GM18517 (cell line): Measurements from ENCODE around the gene MCM7.
A peak's percentile ranks its signal among the peaks of the same experiment; 100 is the strongest.

Experiments
- ATAC-seq: cut with Tn5 transposase; IDR thresholded peaks from one replicate; pipeline ENCODE4 v1.9.1; 2021; ENCODE audit warnings: mild to moderate bottlenecking, moderate library complexity; ENCODE audit not compliant: unreplicated experiment

The MCM7 gene

DNA sequence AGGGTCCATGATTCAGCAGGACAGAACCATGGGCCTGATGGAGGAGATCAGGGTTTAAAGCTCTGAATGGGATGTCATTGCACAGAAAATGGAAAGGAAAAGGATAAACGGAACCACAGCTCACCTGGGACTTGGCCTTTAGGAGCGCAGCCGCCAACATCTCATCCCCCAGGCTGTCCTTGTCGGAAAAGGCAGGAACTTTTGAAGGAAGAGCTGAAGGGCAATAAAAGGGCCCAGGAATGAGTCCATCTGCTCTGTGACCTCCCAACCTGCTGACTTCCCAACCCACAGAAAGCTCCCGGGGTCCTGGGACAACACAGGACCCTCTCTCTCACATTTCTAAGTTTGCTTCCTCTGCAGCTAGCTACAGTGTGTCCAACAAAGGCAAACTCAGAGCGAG, 25.8 kb downstream of the MCM7 start:
- ATAC-seq, result no peak

DNA sequence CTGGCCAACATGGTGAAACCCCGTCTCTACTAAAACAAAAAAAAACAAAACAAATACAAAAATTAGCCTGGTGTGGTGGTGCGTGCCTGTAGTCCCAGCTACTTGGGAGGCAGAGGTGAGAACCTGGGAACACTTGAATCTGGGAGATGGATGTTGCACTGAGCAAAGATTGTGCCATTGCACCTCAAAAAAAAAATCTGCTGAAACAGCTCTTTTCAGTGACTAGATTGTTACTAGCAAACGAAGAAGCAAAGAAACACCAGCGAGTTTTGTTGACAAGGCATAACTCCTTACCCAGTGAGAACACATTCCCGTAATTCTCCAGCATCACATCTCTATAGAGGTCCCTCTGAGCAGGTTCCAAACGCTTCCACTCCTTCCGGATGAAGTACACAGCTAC, 26.4 kb downstream of the MCM7 start:
- ATAC-seq, result no peak

DNA sequence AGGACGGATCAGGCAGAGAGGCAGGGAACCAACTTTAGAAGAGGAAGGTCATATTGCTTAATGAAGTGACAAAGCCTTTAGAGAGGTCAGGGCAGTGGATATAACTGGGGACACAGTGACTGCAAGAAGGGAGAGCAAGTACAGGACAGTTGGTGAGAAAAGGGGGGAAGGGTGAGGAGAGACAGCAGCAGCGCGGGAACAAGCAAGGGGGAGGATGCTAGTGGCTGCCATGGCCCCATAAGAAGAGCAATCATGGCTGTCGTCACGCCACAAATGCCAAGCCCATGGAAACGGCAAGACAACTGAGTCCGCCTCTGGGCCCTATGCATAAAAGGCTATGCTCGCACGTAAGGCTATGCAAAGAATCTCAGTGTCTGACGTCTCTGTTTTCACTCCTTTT, 28.7 kb downstream of the MCM7 start:
- no peak for ATAC-seq

DNA sequence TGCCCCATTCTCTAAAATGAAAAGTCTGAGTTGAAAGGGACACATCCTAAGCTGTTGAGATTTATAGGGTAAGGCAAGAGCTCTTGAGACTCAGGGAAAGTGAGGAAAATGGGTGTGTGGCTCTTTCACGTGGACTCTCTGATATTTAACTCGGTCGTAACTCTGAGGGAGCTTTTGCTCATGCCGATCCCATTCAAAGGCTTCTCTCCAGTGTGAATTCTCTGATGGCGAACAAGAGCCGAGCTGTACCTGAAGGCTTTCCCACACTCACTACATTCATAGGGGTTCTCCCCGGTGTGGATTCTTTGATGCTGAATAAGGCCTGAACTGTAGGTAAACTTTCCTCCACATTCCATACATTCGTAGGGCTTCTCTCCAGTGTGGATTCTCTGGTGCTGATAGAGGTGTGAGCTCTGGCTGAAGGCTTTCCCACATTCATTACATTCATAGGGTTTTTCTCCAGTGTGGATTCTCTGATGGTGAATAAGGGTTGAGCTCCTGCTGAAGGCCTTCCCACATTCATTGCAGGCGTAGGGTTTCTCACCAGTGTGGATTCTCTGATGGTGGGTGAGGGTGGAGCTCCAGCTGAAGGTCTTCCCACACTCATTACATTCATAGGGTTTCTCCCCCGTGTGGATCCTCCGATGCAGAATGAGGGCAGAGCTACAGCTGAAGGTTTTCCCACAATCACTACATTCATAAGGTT, 30.0 kb downstream of the MCM7 start:
- no peak for ATAC-seq

DNA sequence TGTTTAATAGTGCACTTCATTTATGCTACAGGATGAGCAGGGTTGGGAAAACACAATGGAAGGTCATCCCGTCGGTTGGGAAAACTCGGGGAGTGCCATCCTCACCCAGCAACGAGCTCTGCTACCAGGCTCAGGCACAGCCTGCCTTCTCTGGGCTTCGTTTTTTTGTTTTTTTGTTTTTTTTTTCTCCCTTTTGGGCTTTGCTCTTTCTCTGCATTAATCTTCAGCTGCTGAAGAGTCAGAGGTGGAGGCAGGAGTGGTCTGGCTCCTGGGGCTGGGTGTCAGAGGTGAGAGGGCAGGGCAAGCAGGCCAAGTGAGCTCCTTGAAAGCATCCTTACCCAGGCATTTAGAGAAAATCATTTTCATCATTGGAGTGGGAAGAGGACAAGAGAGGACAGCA, 31.2 kb downstream of the MCM7 start:
- no peak for ATAC-seq

DNA sequence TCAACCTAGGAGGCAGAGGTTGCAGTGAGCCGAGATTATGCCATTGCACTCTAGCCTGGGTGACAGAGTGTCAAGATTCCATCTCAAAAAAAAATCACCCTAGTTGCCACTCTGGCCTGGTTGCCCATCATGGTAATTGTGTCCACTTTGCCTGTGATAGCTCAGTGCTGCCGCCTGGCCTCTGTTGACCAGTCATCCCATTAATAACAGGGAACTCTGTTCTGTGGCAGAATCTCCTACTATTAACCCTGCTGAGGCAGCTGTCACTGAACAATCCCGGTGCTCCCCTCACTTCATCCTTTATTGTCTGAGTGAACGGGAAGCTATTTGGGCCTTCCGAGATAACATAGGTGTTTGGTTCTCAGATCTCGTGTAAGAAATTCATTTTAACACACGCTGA, 34.2 kb downstream of the MCM7 start:
- no peak for ATAC-seq

DNA sequence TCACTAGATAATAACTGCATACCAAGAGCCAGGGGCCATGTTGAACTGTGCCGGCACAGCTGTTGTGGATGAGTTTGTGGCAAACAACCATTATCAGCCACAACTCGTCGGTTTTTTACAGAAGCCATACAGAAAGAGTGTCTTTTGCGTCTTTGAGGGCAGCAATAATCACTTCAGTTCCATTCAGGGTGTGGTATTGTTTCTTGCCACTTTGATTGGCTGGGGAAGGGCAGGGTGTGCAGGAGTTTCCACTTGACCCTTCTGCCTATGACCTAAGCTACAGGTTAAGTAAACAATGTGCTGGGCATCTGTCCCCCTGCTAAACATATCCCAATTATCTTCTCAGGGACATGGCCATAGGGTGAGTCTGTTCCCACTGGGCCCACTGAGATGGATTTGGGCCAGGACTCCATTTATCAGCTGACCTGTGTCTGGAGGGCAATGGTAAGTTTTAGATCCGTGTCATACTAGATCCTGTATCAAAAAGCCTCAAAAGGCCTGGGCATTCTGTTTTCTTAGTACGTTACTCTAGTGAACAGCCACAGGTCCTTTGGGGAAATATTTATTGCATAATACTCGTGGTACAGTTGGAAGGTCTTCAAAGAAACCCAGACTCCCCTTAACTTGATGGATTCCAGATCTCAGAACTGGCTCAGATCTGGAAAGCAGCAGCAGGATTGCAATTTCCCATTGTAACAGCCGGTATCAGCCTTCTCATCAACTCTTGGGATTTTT, 35.6 kb downstream of the MCM7 start:
- no peak for ATAC-seq

DNA sequence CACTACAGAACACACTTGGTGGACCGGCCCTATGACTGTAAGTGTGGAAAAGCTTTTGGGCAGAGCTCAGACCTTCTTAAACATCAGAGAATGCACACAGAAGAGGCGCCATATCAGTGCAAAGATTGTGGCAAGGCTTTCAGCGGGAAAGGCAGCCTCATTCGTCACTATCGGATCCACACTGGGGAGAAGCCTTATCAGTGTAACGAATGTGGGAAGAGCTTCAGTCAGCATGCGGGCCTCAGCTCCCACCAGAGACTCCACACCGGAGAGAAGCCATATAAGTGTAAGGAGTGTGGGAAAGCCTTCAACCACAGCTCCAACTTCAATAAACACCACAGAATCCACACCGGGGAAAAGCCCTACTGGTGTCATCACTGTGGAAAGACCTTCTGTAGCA, 37.0 kb downstream of the MCM7 start:
- ATAC-seq, result no peak

DNA sequence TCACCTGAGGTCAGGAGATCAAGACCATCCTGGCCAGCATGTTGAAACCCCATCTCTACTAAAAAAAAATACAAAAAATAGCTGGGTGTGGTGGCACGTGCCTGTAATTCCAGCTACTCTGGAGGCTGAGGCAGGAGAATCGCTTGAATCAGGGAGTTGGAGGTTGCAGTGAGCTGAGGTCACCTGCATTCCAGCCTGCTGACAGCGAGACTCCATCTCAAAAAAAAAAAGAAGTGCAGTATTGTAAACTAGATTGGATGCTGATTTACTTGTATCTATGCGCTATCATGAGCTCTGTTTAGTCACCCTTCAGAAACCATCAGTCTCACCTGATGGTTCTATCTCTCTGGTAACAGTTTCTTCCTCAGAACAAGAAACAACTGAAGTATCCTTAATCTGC, 37.8 kb downstream of the MCM7 start:
- no peak for ATAC-seq

DNA sequence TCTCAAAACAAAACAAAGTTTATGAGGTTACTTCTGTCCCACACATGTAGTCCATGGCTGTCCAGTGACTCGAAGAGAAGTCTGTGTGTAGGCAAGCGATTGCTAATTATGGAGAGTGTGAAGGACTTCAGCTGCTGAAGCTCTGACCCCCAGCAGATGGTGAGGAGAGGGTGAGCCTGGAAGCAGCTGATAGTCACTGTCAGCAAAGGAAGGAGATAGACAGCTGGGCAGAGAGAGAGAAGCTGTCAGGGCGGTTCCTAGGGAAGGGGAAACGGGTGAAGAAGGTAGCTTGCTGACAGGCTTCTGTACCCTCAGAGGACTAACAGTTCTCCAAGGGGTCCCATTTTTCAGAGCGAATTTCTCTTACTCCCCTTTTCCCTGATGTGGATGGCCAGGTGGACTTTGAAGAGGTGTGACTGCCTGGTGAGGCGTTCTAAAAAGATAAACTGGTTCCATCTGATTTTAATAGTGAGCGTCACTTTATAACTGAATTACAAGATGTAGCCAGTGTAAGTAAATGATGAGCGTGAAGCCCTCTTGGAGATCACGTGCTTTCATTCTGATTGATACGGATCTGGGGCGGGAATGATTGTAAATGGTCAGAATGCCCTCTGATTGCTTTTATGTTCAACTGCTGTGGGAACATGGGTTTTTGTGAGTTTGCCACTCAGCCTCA, 39.5 kb downstream of the MCM7 start:
- ATAC-seq, result no peak

DNA sequence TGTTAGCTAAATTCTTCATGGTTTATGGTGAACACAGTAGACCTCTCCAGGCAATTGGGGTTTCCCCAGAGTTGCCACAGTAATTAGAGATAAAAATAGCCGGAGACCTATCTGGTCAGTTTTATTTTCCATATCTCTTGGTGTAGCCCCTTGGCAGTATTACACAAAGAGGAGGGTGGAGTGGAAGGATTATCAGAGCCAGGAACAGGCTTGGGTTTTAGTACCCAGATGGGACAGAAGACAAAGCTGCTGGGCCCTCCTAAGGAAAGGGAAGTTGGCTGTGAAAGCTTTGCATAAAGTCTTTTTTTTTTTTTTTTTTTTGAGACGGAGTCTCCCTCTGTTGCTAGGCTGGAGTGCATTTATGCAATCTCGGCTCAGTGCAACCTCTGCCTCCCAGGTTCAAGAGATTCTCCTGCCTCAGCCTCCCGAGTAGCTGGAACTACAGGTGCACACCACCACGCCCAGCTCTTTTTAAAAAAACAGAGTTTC, 41.9 kb downstream of the MCM7 start:
- no peak for ATAC-seq

DNA sequence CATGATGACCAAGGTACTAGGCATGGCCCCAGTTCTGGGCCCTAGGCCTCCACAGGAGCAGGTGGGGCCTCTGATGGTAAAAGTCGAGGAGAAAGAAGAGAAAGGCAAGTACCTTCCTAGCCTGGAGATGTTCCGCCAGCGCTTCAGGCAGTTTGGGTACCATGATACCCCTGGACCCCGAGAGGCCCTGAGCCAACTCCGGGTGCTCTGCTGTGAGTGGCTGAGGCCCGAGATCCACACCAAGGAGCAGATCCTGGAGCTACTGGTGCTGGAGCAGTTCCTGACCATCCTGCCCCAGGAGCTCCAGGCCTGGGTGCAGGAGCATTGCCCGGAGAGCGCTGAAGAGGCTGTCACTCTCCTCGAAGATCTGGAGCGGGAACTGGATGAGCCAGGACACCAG, 44.2 kb downstream of the MCM7 start:
- ATAC-seq, result no peak

DNA sequence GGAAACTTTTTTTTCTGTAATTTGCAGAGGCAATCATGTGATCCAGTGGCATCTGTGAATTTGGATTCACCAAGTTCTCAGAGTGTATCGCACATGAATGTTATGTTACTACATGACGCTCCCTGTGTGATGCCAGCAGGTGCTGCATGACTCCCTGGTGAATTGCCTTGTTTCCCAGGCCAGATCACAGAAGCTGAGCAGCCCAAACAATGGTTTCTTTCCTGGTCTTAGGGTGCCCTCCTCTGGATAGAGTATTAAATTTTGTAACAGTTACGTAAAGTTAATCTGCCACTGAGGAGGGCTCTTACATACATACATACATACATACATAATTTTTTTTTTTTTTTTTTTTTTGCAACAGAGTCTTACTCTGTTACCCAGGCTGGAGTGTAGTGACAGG, 48.0 kb downstream of the MCM7 start:
- ATAC-seq, result no peak

DNA sequence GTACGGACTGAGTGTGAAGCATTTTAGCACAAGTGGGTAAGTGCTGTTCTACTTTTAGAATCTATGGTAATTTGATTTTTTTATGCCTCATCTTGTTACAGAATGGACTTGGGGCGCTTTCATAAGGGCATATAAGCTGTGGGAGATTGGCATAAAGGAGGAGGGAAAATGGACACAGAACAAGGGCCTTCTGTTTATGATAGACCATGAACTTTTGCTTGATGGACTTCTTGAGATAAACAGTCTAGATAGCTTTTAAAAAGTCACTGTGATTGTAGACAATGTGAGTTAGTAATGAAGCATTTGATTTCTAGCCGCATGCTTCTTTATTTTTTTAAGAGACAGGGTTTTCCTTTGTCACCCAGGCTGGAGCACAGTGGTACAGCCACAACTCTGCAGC, 49.6 kb downstream of the MCM7 start:
- no peak for ATAC-seq

DNA sequence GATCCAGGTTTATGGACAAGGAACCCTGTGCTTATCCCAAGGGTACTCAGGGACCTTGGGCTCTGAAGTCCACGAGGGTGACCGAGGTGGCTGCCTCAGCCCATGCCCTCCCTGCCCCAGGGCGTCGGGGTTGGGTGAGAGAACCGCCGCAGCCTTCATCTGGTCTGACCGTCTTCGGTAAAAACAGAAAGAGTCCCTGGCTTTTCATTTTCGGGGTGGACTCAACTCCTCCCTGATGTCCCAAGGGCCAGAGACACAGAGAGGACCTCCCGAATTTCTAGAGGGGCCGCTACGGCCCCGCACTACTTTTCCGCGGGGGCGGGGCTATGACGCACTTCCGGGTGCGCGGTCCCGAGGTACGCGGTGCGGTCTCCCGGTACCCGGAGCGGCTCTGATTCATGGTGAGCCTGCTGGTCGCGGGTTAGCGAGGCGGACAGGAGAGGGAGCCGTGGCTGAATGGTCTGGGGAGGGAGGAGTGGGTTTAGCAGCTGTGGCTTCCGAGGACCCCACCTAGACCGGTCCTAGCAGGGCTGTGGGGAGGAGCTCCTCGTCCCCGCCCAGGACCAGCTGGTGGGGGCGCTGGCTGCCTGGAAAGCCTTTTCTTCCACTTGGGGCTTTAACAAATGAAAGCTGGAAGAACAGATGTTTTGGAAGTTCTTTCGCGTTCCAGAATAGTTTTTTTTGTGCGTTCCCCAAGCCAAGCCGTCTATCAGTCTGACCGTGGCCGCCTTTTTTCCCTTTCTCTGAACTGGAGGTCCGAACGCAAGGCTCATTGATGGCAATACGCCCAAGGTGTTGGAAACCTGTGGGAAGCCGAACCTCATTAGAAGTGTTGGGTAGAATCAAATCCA, 51.5 kb downstream of the MCM7 start, which contains the start of gene ZSCAN21:
Gene ZSCAN21, plus strand, starts transcription at position 334 of the 851 bp plus-strand sequence. CDS start 7,233 bp downstream, outside the sequence.
- peak; percentile 84 for ATAC-seq

DNA sequence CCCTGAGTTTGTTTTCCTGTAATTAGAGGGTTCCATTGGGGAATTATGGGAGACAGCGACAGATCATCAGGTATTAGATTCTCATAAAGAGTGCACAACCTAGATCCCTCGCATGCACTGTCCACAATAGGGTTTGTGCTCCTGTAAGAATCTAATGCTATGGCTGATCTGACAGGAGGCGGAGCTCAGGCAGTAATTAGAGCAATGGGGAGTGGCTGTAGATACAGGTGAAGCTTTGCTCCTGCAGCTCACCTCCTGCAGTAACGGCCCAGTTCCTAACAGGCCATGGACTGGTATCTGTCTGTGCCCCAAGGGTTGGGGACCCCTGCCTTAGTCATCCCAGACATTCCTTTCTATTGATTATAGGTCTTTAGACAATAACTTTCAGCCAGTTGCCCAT, 52.5 kb downstream of the MCM7 start:
- no peak for ATAC-seq

DNA sequence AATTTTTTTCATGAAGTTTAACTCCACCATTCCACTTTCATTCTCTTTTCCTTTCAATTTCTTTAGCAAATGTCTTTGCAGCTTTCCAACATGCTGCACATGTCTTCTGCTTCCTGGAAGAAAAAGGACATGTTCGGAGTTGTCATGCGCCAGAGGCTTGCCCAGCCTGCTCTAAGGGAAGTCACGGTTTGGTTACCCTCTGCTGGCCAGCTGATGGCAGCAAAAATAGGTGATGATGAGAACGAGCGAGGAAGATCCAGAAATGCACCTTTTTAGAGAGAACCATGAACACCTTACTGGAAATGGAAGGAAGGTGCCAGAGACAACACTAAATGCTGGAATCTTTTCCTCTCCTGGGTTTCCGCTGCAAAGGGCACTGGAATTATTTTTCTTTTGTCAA, 56.5 kb downstream of the MCM7 start:
- ATAC-seq, result no peak
